Stimulated activated CD4-positive, alpha-beta T cell treated with anti-CD3 and anti-CD28 coated beads, Interleukin-1b, Interleukin-23, amount 100 ng/mL, for 1 hour (primary cell): ENCODE data around the gene NKX2-1.
"Not testable (repeated sequence)": the region's sequence is repeated elsewhere in the genome, so short reads cannot be mapped to it uniquely, and the experiment has no call there.

Experiments
- DNase-seq, 2 donors: peaks; one replicate each; pipeline ENCODE4 v3.0.0-alpha.2; 2020; ENCODE audit warnings: low read depth in 2 of 2

NKX2-1 gene

DNA sequence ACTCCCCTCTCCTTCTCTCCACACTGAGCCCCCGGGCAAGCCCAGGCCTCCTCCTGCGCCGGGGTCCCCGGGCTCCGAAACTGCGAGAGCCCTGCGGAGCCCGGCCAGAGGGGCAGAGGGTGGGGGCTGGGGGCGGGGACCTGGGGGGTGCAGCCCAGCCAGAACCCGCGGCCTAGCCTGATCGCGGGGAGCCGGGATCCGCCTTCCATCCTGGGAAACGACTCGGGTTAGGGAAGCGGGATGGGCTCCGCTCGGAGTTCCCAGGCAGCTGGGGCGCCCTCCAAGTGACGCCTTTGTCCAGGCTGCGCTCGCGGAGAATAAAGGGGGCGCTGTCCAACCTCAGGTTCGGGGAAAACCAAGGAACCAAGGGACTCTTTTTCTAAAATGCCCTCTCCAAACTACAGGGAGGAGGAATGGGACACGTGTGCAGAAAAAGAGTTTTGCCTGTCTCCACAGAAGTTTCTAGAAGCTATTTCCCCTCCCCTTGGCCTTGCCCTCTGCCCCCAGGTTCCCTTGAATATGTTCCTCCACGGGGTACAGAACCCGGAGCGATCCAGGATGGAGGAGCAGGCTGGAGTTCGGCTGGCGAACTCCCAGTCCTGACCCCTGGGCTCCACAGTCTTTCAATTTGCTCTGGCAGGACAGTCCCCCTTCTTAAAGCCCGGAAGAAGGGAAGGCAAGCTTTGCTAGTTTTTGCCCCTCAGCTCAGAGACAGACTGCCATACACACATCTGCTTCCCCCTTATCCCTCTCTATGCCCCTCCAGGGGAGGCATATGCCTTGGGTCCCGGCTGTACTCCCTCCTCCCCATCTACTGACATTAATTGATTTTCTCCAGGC is 13.9 kb downstream of the NKX2-1 start:
- DNase-seq, result no peak

DNA sequence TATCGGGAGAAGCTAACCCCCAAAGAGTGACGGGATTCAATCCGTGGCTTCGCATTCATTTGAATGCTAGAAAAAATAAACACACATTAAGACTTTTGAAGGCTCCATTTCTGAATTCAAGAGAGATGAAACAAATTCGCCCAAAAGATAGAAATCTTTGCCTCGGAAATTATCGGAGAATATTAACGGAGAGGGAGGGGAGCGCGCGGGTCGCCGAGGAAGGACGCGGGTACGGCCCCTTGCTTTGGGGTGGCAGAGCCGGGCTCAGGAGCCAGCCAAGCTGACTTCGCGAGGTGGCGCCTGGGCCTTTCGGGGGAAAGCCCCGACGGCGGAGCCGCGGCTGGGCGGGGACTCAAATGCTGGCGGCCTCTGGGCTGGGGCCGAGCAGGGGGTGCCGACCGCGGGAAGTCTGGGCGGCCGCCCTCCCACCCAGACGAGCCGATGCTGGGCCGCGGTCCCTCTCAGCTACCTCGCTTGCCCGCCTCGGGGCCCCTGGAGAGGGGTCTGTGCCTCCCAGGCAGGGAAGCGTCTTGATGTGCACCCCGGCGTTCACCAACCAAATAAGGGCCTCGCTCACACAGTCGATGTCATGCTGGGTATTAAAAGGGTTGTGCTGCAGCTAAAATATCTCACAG is 14.7 kb downstream of the NKX2-1 start:
- no peak for DNase-seq

DNA sequence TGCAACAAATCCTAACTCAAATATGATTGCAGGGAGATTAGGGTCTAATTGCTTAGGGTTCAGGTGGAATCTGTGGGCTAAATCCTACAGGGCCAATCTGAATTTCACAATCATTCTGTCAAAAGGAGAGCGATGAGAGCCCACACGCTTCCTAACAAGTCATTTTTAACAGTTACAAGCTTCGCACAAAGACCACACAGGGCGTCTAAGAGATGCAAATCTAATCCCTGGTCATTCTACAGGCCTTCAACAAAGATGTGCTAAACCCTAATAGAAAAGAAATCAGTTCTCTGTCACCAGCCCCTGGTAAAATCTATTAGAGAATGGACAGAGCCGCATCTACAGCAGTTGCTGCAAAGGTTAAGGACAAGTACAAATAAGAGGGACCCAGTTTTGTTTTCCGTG is 15.3 kb downstream of the NKX2-1 start:
- DNase-seq, result no peak

DNA sequence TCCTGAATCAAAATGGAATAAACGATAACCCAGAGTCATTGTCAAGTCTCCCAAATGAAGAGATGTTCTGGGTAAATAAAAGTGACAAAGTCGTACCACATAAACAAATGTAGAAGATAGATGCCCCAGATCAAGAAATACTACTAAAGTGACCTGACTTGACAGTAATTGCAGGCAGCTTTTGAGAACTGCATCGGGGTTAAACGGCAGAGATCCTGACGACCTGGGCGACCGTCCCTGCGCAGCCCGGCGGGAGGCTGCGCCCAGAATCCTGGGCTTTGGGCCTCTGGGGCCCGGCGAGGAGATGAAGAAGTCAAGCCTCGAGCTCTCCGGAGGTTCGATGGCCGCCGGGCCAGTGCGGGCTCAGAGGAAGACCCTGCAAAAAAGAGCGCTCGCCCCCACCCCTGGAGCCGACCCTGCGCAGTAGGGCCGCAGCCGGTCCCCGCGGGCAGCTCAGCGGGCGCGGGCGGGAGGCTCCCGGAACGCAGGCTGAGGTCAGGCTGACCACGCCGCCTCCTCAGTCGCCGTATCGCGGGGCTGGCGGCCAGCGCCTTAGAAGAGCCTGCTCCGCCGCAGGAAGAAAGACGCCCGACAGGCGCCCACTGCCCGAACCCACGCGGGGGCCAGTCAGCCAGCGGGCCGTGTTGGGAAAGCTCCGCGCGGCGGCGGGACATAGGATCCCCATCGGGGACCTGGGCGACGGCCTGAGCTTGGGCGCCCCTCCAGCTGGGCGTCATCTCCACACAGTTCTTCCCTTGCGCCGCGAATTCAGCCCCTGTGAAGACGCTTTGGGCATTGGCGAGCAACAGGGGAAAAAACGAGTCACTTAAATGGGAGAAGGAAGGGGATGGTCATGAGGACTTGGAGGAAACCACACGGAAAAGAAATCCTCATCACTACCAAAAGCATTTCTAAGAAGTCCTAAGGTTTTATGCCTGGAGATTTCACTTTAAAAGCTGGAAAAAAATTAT is 16.0 kb downstream of the NKX2-1 start:
- DNase-seq, result no peak

DNA sequence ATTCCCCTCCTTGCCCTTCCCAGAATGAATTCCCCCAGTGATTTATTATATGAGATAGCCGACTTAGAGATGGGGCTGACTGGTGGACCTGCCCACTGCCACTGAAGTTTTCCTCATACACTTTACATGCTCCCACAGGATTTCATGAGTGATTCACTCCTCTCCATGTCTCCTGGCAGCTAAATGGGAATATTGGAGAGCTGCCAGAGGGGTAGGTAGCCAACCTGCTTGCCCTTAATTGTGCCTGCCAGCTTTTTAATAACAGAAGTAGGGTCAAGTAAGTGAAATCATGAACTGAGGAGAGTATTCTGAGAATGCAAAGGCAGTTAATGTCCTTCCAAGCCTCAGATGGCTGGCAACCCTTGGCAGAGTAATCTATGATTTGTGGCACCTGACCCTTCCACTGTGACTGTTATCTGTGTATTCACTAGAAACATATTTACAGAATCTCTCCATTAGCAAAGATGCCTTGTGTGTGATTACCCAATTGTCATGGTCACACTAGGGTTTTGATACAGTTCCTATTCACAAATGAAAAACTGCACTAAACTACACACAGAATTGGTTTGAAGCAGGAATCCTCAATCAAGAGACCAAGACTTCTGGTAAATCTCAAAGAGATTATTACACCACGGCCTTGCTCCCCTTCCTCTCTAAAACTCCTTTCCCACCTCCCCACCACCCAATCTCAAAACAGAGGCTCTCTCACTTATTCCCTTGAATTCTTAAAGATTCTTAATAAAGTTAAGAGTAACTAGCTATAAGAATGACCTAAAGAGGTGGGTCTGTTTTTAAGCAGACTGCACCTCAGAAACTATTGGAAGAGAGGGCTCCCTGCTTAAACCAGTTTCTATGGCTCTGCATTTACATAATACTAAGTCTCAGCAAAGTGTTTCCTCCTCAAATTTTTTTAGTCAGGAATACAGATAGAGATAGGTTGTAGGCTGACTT is 17.2 kb downstream of the NKX2-1 start:
- no peak for DNase-seq

- DNase-seq, result no peak
These were observed 21.1 kb downstream of the NKX2-1 start for GRCh38 chr14:36498938-36499337.

GRCh38 chr14:36496346-36496745 is 23.7 kb downstream of the NKX2-1 start:
- no peak for DNase-seq

DNA sequence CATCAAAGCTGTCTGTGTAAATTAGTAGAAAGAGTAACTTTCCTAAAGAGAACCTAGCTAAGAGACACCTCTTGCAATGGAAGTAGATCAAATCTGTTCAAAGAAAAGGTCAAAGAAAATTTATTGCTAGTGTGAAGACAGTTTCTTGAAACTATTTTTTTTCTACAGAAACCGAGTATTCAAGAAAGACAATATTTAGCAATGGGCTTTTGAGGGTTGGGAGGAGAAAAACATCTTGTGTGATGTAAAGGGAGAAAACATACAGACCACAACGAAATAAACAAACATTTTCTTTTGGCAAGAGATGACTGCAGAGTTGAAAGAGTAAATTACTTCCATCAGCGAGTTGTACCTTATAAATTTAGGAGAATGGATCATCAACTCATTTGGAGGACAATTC is 24.4 kb downstream of the NKX2-1 start:
- DNase-seq, result no peak

GRCh38 chr14:36493761-36494160 is 26.3 kb downstream of the NKX2-1 start:
- no peak for DNase-seq

GRCh38 chr14:36485773-36486172 is 34.3 kb downstream of the NKX2-1 start:
- DNase-seq, result no peak

DNA sequence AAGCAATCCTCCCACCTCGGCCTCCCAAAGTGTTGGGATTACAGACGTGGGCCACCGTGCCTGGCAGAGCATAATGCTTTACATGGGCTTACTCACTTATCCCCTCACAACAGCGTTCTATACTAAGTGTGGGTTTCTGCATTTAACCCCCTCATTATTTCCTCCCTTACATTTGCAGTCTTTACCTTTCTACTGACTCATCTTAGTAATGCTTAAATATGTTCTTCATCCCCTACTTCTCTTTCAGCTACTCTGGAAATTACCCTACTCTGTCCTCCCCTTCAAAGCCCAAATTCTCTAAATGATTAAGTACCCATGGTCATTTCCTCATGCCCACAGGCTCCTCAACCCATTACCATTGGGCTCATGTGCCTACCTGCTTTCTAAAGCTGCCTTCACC is 40.7 kb downstream of the NKX2-1 start:
- DNase-seq, result no peak

DNA sequence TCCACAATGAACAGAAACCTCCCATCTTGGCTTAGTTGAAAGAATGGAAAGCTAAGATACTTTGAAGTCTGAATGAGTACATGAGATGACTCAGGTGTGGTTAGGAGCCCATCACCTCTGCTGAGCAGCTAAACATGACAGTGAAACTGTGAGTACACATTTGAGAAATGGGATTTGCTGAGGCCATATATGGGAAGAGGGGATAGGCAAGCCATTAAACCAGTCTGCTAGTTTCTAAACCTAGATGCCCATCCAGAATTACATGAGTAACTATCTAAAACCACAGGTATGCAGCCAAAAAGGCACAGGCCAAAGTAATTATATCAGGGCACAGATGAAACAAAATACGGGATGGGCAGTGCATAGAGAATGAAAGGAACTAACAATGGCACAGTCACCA is 41.2 kb downstream of the NKX2-1 start:
- DNase-seq, result no peak

- DNase-seq, result no peak
These were observed 42.8 kb downstream of the NKX2-1 start for GRCh38 chr14:36477266-36477665.

DNA sequence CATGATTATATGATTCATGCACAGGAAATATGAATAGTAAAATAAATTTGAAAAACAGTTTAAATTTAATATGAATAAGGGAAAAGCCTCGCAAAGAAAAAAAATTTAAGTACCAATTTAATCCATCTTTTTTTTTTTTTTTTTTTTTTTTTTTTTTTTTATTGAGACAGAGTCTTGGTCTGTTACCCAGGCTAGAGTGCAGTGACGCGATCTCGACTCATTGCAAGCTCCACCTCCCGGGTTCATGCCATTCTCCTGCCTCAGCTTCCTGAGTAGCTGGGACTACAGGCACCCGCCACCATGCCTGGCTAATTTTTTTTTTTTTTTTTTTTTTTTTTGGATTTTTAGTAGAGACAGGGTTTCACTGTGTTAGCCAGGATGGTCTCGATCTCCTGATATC is 44.0 kb downstream of the NKX2-1 start:
- not testable (repeated sequence) for DNase-seq

- DNase-seq, result no peak
These were observed 45.4 kb downstream of the NKX2-1 start for GRCh38 chr14:36474593-36474992.

DNA sequence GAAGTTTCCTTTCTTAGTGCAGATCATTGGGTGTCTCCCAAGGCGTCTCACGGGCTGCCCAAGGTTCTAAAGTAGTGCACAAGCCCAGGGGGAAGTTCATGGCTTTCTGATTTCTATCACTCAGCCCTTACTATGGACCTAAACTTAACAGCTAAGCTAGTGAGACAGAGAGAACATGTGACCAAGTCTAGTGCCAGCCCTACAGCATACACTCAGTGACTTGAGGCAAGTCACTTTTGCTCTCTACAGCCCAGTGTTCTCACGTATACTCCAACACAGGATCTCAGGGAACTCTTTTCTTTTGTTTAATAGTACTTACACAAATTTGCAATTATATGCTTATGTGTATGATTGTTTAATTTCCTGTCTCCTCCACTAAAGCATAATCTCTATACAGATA is 48.6 kb downstream of the NKX2-1 start:
- no peak for DNase-seq

- DNase-seq, result no peak
These were observed 52.7 kb downstream of the NKX2-1 start for GRCh38 chr14:36467332-36467731.
